Coronary artery (tissue), 2 donors: ENCODE measurements around the gene TMEM243.

Source experiments
- DNase-seq: peaks from one replicate; pipeline ENCODE4 v3.0.0-alpha.2; 2017; ENCODE audit warnings: low spot score
- H3K27ac ChIP-seq, 2 donors: fragments of 200-600 bp; sonication (generic); one replicate each; pipeline ENCODE4 v1.5.1; 2016 to 2019
- H3K4me3 ChIP-seq: fragments of 200-600 bp; sonication (generic); 2 replicates; pipeline ENCODE4 v1.5.1; 2016; ENCODE audit warnings: mild to moderate bottlenecking, moderate library complexity
- TF ChIP-seq, protein P1 (sequence below): fragments of 200-600 bp; sonication (generic); IDR thresholded peaks from one replicate; pipeline ENCODE4 v1.5.1; 2019; ENCODE audit warnings: antibody characterized with exemption

Gene TMEM243

DNA sequence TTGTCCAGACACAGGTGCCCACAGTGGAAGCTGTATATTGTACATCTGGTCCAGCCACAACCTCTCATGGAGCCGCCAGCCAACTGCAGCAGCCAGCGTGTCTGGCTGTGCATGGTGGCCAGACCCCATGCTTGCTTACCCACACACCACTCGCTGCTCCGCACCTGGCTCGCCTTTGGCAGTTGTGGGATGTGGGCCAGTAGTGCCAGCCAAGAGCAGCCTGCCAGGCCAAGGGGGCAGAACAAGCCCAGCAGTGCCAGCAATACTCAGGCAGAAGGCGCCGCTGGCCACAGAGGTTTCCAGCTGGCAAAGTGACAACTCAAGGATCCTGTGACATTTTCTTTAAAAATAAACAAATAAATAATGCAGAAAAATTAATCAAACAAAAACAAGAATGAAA is 11.7 kb upstream of the TMEM243 start:
- H3K27ac ChIP-seq: no peak overlapping the region
- TF ChIP-seq, protein P1, sequence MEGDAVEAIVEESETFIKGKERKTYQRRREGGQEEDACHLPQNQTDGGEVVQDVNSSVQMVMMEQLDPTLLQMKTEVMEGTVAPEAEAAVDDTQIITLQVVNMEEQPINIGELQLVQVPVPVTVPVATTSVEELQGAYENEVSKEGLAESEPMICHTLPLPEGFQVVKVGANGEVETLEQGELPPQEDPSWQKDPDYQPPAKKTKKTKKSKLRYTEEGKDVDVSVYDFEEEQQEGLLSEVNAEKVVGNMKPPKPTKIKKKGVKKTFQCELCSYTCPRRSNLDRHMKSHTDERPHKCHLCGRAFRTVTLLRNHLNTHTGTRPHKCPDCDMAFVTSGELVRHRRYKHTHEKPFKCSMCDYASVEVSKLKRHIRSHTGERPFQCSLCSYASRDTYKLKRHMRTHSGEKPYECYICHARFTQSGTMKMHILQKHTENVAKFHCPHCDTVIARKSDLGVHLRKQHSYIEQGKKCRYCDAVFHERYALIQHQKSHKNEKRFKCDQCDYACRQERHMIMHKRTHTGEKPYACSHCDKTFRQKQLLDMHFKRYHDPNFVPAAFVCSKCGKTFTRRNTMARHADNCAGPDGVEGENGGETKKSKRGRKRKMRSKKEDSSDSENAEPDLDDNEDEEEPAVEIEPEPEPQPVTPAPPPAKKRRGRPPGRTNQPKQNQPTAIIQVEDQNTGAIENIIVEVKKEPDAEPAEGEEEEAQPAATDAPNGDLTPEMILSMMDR: no peak
- no peak overlapping the region for H3K4me3 ChIP-seq
- DNase-seq: no peak

DNA sequence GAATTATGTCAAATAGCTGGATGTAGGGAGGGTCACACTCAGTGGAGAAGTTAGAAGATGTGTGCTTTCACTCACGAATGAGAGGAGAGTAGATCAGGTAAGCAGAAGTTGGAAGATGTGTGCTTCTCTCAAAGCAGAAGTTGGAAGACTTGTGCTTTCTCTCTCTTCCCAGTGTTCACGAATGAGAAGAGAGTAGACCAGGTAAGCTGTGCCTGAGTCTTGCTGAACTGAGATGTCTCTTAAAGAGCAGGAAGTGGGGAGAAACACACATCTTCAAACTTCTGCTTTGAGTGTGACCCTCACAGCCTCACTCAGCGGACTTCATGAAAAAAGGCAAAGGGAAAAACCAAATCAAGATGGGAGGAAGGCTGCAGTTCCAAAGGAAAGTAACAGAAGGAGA is 7.0 kb upstream of the TMEM243 start:
- H3K27ac ChIP-seq: no peak overlapping the region
- TF ChIP-seq, protein P1: no peak
- no peak overlapping the region for H3K4me3 ChIP-seq
- DNase-seq: no peak

DNA sequence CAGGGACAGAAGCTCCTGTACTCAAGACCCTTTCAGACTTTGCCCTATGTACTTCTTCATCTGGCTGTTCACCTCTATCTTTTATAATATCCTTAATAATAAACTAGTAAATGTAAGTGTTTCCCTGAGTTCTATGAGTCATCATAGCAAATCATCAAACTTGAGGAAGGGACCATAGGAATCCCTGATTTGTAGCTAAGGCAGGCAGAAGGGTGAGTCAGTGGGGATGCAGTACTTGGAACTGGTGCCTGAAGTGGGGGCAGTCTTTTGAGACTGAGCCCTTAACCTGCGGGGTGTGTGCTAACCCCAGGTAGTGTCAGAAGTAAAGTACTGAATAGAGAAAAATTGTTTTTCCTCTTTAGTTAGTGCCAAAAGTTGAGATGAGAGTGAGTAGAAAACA is 6.2 kb upstream of the TMEM243 start:
- H3K27ac ChIP-seq: no peak overlapping the region
- DNase-seq: no peak
- TF ChIP-seq, protein P1: no peak

DNA sequence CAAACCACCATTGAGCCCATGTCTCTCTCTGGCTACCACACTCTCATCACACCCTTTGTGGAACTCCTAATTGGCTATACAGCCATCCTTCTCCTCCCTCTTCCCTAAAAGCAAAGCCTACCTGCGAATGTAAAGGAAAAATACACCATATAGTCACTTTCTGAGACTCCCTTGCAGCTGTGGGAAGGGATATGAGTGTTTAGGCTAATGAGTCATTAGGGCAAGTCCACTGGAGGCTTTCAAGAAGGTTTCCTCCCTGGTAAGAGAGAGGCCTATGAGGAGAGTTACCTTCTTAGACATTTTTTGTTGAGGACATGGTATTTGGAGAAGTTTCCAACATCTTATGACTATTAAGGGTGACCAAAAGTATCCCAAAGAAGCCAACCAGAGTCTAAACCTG is 4.1 kb upstream of the TMEM243 start:
- TF ChIP-seq, protein P1: no peak
- Histone ChIP-seq H3K27ac (no peak overlapping the region), H3K4me3 (no peak overlapping the region)
- DNase-seq: no peak

More for the DNA sequence above, 6.2 kb upstream of the TMEM243 start:
- H3K4me3 ChIP-seq: no peak overlapping the region

DNA sequence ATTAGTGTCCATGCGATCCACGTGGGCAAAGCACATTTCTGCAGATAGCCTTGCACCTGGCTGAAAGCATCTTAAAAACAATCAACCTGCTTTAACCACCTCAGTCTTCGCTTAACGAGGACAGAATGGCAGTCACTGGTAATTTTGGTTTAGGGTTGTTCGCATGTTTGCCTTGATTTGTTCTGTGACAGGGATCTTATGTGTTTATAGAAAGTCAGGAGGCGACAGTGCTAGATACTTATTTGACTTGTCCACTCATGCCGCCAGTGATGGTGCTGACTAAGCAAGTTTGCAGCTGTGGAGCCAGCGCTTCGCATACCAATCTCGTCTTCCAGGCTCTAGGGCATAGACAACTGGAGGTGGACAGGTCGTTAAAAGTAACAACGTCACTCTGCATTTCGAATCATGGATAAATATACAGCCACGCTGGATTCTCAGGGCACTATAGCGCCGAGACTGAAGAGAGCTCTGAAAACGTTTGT is 1.2 kb upstream of the TMEM243 start:
- TF ChIP-seq, protein P1: no peak
- H3K27ac ChIP-seq: peak overlapping the region in 1 of 2 donors; percentile 92
- peak overlapping the region; percentile 92 for H3K4me3 ChIP-seq
- no peak for DNase-seq

DNA sequence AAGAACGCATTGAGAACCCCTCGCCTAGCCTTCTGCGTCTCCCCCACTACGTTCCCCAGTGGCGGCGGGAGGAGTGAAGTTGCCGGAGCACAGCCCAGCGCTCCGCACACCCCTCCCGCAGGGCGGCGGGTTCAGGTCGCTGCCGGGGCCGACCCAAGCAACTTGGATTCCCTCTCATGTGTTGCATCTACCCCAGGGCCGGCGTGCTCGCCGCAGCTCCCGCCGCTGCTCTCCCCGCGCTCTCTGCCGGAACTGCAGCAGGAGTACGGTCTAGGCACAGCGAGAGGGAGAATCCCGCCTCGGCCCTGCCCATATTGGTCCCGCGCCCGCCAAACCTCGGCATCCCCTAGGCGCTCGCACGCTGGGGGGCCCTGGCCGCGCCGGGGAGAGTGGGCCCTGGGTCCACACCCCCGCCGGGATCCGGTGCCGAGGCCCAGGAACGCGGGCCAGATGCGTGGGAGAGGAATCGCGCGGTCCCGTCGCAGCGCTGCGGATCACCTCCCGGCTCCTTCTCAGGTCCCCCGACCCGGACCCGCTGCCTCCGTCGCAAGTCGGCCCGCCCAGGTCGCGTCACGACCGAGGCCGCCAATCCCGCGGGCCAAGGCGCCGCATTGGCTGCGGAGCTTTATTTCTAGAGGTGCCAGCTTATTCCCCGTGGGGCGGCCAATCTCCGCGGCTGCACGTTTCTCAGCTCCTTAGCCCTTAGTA is 648 bp upstream of the TMEM243 start:
- TF ChIP-seq, protein P1: no peak
- peak; percentile 87 for DNase-seq

More for the DNA sequence above, 648 bp upstream of the TMEM243 start:
- peak overlapping the region; percentile 71 to 92 for H3K27ac ChIP-seq
- peak overlapping the region; percentile 92 for H3K4me3 ChIP-seq
